ENCODE results near the gene PRKAR1B. TPM values are rescaled to one million over a fixed set of nuclear protein-coding genes. Genes with fewer than 3 reads are reported as not detected.

The PRKAR1B gene
- total RNA-seq, 1 donor from 2014 or later = 11.8 TPM

DNA sequence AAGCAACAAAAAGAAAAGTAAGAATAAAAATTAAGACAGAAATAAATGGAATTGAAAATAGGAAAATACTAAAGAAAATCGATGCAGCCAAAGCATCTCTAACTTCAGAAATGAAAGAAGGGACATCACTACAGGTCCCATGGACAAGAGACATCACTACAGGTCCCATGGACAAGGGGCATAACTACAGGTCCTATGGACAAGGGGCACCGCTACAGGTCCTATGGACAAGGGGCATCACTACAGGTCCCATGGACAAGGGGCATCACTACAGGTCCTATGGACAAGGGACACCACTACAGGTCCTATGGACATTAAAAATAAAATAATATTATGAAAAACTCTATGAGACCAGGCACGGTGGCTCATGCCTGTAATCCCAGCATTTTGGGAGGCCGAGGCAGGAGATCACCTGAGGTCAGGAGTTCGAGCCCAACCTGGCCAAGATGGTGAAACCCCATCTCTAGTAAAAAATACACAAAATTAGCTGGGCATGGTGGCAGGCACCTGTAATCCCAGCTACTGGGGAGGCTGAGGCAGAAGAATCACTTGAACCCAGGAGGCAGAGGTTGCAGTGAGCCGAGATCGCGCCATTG lies 101.6 kb downstream of the PRKAR1B start:
- Histone ChIP-seq H3K36me3 (no peaks in the 10 kb centered on the region), H3K4me3 (no peak overlapping the region), H2AFZ (replicated peaks) (no peak overlapping the region), H3F3A (ENCODE audit: low read depth) (peaks cover 4% of the 10 kb centered on the region), H3K27ac (no peak overlapping the region), H4K20me1 (ENCODE audit: low read depth) (no peaks in the 10 kb centered on the region), H3K4me2 (no peak overlapping the region), H3K79me2 (ENCODE audit: low read depth) (no peaks in the 10 kb centered on the region), H3K27me3 (no peaks in the 10 kb centered on the region), H3K4me1 (no peaks in the 10 kb centered on the region), H3K9ac (no peak overlapping the region), H3K9me3 (ENCODE audit: low read depth) (peaks cover 17% of the 10 kb centered on the region)
- H3K27ac Mint-ChIP-seq = no peak overlapping the region
- no peaks in the 10 kb centered on the region for H3K4me1 Mint-ChIP-seq
- no peak overlapping the region for H3K4me3 Mint-ChIP-seq
- no peaks in the 10 kb centered on the region for H3K27me3 Mint-ChIP-seq (ENCODE audit: insufficient read depth, low read depth)
- DNase-seq (ENCODE audit: low spot score) = no peak
- H3K36me3 Mint-ChIP-seq = peaks cover 6% of the 10 kb centered on the region
- peaks cover 36% of the 10 kb centered on the region for H3K9me3 Mint-ChIP-seq
- TF ChIP-seq EZH2 (IDR thresholded peaks at IDR 0.05) (no peak), EZH2phosphoT487 (IDR thresholded peaks at IDR 0.05) (no peak)
- TF ChIP-seq, protein P1, sequence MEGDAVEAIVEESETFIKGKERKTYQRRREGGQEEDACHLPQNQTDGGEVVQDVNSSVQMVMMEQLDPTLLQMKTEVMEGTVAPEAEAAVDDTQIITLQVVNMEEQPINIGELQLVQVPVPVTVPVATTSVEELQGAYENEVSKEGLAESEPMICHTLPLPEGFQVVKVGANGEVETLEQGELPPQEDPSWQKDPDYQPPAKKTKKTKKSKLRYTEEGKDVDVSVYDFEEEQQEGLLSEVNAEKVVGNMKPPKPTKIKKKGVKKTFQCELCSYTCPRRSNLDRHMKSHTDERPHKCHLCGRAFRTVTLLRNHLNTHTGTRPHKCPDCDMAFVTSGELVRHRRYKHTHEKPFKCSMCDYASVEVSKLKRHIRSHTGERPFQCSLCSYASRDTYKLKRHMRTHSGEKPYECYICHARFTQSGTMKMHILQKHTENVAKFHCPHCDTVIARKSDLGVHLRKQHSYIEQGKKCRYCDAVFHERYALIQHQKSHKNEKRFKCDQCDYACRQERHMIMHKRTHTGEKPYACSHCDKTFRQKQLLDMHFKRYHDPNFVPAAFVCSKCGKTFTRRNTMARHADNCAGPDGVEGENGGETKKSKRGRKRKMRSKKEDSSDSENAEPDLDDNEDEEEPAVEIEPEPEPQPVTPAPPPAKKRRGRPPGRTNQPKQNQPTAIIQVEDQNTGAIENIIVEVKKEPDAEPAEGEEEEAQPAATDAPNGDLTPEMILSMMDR (IDR thresholded peaks at IDR 0.05) = no peak

DNA sequence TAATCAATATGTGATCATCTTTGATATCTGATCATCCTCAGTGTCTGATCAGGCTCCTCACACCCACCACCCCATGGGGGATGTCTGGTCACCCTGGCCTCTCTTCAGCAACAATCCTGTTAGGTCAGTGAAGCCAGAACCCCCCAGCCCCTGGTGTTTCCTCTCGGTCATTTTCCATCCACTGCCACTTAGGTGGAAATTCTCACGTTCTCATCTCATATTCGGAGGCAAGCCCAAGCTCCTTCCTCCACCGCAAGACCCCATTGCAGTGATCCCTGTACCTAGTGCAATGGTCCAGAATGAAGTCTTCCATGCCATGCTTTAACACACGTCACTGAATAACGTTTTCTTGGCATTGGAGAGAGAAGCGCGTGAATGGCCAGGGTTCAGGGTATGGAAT lies 103.6 kb downstream of the PRKAR1B start:
- H3K27ac Mint-ChIP-seq = no peak overlapping the region
- H3K36me3 Mint-ChIP-seq = peaks cover 8% of the 10 kb centered on the region
- H3K4me3 Mint-ChIP-seq = no peak overlapping the region
- Histone ChIP-seq H2AFZ (replicated peaks) (no peak overlapping the region), H3K9me3 (ENCODE audit: low read depth) (peaks cover 17% of the 10 kb centered on the region), H3K4me3 (no peak overlapping the region), H3K4me1 (no peaks in the 10 kb centered on the region), H3F3A (ENCODE audit: low read depth) (peaks cover 4% of the 10 kb centered on the region), H3K27me3 (no peaks in the 10 kb centered on the region), H3K4me2 (no peak overlapping the region), H3K79me2 (ENCODE audit: low read depth) (no peaks in the 10 kb centered on the region), H3K36me3 (no peaks in the 10 kb centered on the region), H3K9ac (no peak overlapping the region), H3K27ac (no peak overlapping the region), H4K20me1 (ENCODE audit: low read depth) (no peaks in the 10 kb centered on the region)
- no peaks in the 10 kb centered on the region for H3K27me3 Mint-ChIP-seq (ENCODE audit: insufficient read depth, low read depth)
- H3K4me1 Mint-ChIP-seq = no peaks in the 10 kb centered on the region
- no peak for TF ChIP-seq EZH2 (IDR thresholded peaks at IDR 0.05)
- TF ChIP-seq EZH2phosphoT487 (IDR thresholded peaks at IDR 0.05) = no peak
- TF ChIP-seq, protein P1 (IDR thresholded peaks at IDR 0.05) = no peak
- H3K9me3 Mint-ChIP-seq = peaks cover 46% of the 10 kb centered on the region
- DNase-seq (ENCODE audit: low spot score) = no peak

DNA sequence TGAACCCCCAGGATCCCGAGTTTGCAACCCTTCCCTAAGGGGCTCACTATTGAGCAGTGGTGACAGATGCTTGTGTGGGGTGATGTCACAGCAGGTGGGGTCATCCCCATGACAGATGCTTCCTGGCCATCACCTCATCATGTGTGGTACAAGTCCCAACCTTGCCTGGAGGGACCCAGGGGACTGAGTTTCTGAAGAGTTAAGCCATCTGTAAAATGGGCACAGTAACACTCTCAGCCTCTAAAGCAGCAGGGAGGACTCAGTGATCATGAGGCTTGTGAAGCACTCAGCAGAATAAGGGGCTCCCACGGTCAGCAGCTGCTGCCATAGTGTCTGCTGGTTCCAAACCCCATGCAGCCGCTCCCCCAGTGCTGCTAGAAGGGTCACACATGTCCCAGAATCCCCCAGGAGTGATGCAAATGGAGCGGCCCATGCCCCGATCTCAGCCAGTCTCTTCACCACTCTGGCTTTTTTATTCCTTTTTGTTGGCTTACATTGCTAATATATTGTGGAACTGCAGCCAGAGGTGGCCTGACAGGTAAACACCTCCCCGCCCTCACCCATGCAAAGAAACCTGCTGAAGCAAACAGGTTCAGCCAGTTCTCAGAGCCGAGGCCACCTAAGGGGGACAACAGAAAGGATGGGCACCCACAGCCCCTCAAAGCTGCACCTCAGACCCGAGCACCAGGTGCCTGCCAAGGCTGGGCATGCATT lies 105.4 kb downstream of the PRKAR1B start:
- no peaks in the 10 kb centered on the region for H3K4me1 ChIP-seq
- TF ChIP-seq, protein P1 (IDR thresholded peaks at IDR 0.05) = no peak
- TF ChIP-seq EZH2phosphoT487 (IDR thresholded peaks at IDR 0.05) = no peak
- TF ChIP-seq EZH2 (IDR thresholded peaks at IDR 0.05) = no peak
- H3K27me3 ChIP-seq = no peaks in the 10 kb centered on the region
- no peak overlapping the region for H2AFZ ChIP-seq (replicated peaks)
- no peak overlapping the region for H3K27ac Mint-ChIP-seq
- peaks cover 46% of the 10 kb centered on the region for H3K9me3 Mint-ChIP-seq
- H3K36me3 ChIP-seq = no peaks in the 10 kb centered on the region
- DNase-seq (ENCODE audit: low spot score) = no peak
- no peak overlapping the region for H3K4me2 ChIP-seq
- peaks cover 17% of the 10 kb centered on the region for H3K9me3 ChIP-seq (ENCODE audit: low read depth)
- no peak overlapping the region for H3K27ac ChIP-seq
- no peaks in the 10 kb centered on the region for H4K20me1 ChIP-seq (ENCODE audit: low read depth)
- no peaks in the 10 kb centered on the region for H3K79me2 ChIP-seq (ENCODE audit: low read depth)
- H3K4me1 Mint-ChIP-seq = no peaks in the 10 kb centered on the region
- peaks cover 4% of the 10 kb centered on the region for H3K27me3 Mint-ChIP-seq (ENCODE audit: insufficient read depth, low read depth)
- no peak overlapping the region for H3K9ac ChIP-seq
- no peak overlapping the region for H3K4me3 Mint-ChIP-seq
- H3K36me3 Mint-ChIP-seq = peaks cover 8% of the 10 kb centered on the region
- no peak overlapping the region for H3K4me3 ChIP-seq
- peaks cover 4% of the 10 kb centered on the region for H3F3A ChIP-seq (ENCODE audit: low read depth)
